Measurements from ENCODE around the gene RNLS.

GRCh38 chr10:88463811-88464210 is 119.3 kb downstream of the RNLS start:
- TF ChIP-seq CTCF (conservative IDR thresholded peaks at IDR 0.05; ENCODE audit: low read depth, low read length) (no peak), EZH2 (IDR thresholded peaks at IDR 0.05; ENCODE audit: borderline replicate concordance, low read depth, low read length, poor library complexity, severe bottlenecking) (no peak)

Measured in A673 (cell line).